Mesendoderm (in vitro differentiated cells): ENCODE results near the gene HSBP1.

Source experiments
- DNase-seq: peaks from one replicate; pipeline ENCODE4 v3.0.0; 2013
- H2AK5ac ChIP-seq: 2 replicates; pipeline ENCODE4 v1.6.1; 2013; ENCODE audit warnings: low read length, inconsistent platforms
- H2BK120ac ChIP-seq: 2 replicates; pipeline ENCODE4 v1.6.1; 2013; ENCODE audit warnings: low read depth, mild to moderate bottlenecking, low read length, moderate library complexity, mixed read lengths
- H2BK15ac ChIP-seq: replicated peaks from 2 replicates; pipeline ENCODE4 v1.6.1; 2013; ENCODE audit warnings: low read depth, mild to moderate bottlenecking, moderate library complexity
- H2BK5ac ChIP-seq: 2 replicates; pipeline ENCODE4 v1.6.1; 2013; ENCODE audit warnings: low read length, inconsistent platforms
- H3K18ac ChIP-seq: 2 replicates; pipeline ENCODE4 v1.6.1; 2013; ENCODE audit warnings: mild to moderate bottlenecking, low read length, mixed read lengths
- H3K23ac ChIP-seq: one replicate; pipeline ENCODE4 v1.6.1; 2013; ENCODE audit warnings: low read length
- H3K27ac ChIP-seq: 2 replicates; pipeline ENCODE4 v1.5.1; 2013; ENCODE audit warnings: low read depth, mild to moderate bottlenecking, inconsistent platforms, low read length, moderate library complexity
- H3K27me3 ChIP-seq: 2 replicates; pipeline ENCODE4 v1.6.1; 2013; ENCODE audit warnings: low read length, control low read depth, mild to moderate bottlenecking, inconsistent platforms; ENCODE audit not compliant: insufficient read depth, poor library complexity
- H3K36me3 ChIP-seq: 2 replicates; pipeline ENCODE4 v1.6.1; 2013; ENCODE audit warnings: low read length, inconsistent platforms; ENCODE audit not compliant: control insufficient read depth, insufficient read depth
- H3K4ac ChIP-seq: one replicate; pipeline ENCODE4 v1.6.1; 2013; ENCODE audit warnings: low read depth, mild to moderate bottlenecking, low read length, moderate library complexity
- H3K4me1 ChIP-seq: 2 replicates; pipeline ENCODE4 v1.6.1; 2013; ENCODE audit warnings: low read depth, low read length, inconsistent platforms; ENCODE audit not compliant: control insufficient read depth
- H3K4me2 ChIP-seq: 2 replicates; pipeline ENCODE4 v1.6.1; 2013; ENCODE audit warnings: low read length
- H3K4me3 ChIP-seq: 2 replicates; pipeline ENCODE4 v1.5.1; 2013; ENCODE audit warnings: mild to moderate bottlenecking, low read length
- H3K56ac ChIP-seq: one replicate; pipeline ENCODE4 v1.6.1; 2013; ENCODE audit warnings: low read length
- H3K79me1 ChIP-seq: 2 replicates; pipeline ENCODE4 v1.6.1; 2013; ENCODE audit warnings: low read length, inconsistent platforms
- H3K79me2 ChIP-seq: 2 replicates; pipeline ENCODE4 v1.6.1; 2013; ENCODE audit warnings: mild to moderate bottlenecking, low read length; ENCODE audit not compliant: control insufficient read depth, insufficient read depth
- H3K9ac ChIP-seq: 2 replicates; pipeline ENCODE4 v1.6.1; 2013; ENCODE audit warnings: low read length, inconsistent platforms
- H4K5ac ChIP-seq: one replicate; pipeline ENCODE4 v1.6.1; 2013; ENCODE audit warnings: low read length
- H4K8ac ChIP-seq: one replicate; pipeline ENCODE4 v1.6.1; 2013; ENCODE audit warnings: low read depth, mild to moderate bottlenecking, control low read depth, low read length, moderate library complexity
- WGBS: extraction: QIAGEN DNeasy Blood & Tissue Kit; methylation state at CpG from one replicate; pipeline ENCODE4 v1.1.7; 2013; ENCODE audit warnings: low lambda C conversion rate, missing lambda C conversion rate; ENCODE audit not compliant: insufficient coverage; ENCODE audit errors: extremely low coverage; 5-methylcytosine and 5-hydroxymethylcytosine counted together

Gene HSBP1

DNA sequence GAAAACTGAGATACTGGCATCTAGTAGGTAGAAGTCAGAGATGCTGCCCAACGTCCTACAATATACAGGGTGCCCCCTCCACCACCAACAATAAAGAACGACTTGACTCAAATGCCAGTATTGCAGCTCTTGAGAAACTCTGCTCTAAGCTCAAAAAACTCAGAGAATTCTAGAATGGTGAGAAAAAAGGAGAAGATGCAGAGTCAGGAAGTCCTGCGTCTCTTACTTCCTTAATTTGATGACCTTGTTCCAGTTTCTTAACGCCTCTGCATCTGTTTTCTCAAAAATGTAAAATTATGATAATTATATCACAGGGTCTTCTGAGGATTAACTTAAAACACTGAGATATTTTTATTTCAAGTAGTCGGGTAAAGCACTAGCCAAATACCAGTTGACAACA lies 1.7 kb upstream of the HSBP1 start:
- Histone ChIP-seq H4K8ac (no peak overlapping the region), H3K79me1 (peaks cover 10% of the 10 kb centered on the region), H4K5ac (no peak overlapping the region), H2BK5ac (no peak overlapping the region), H2BK120ac (no peak overlapping the region), H3K23ac (no peak overlapping the region), H3K79me2 (peaks cover 14% of the 10 kb centered on the region), H3K4ac (no peak overlapping the region), H2AK5ac (no peak overlapping the region), H3K4me3 (no peak overlapping the region), H3K27ac (no peak overlapping the region), H3K4me1 (peaks cover 12% of the 10 kb centered on the region), H3K4me2 (no peak overlapping the region), H3K9ac (no peak overlapping the region), H3K36me3 (no peaks in the 10 kb centered on the region), H3K18ac (no peak overlapping the region), H3K56ac (no peak overlapping the region), H2BK15ac (no peak overlapping the region), H3K27me3 (no peaks in the 10 kb centered on the region)
- DNase-seq = no peak
- no CpG with 5 or more reads among the region's 5 CpGs for WGBS

DNA sequence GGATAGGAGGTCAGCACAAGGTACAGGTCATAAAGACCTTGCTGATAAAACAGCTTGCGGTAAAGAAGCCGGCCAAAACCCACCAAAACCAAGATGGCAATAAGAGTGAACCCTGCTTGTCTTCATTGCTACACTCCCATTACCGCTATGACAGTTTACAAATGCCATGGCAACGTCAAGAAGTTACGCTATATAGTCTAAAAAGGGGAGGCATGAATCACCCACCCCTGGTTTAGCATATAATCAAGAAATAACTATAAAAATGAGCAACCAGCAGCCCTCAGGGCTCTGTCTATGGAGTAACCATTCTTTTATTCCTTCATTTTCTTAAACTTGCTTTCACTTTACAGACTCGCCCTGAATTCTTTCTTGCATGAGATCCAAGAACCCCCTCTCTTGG lies 1.0 kb upstream of the HSBP1 start:
- DNase-seq = no peak
- no peak overlapping the region for H3K27ac ChIP-seq
- peaks cover 10% of the 10 kb centered on the region for H3K79me1 ChIP-seq
- no peak overlapping the region for H3K4me2 ChIP-seq
- H3K9ac ChIP-seq = no peak overlapping the region
- H3K4ac ChIP-seq = no peak overlapping the region
- H2BK120ac ChIP-seq = no peak overlapping the region
- peaks cover 14% of the 10 kb centered on the region for H3K79me2 ChIP-seq
- H3K27me3 ChIP-seq = no peaks in the 10 kb centered on the region
- WGBS = no CpG with 5 or more reads among the region's 6 CpGs
- H4K8ac ChIP-seq = no peak overlapping the region
- no peak overlapping the region for H2AK5ac ChIP-seq
- H3K18ac ChIP-seq = peak overlapping the region; percentile 47
- peaks cover 12% of the 10 kb centered on the region for H3K4me1 ChIP-seq
- no peaks in the 10 kb centered on the region for H3K36me3 ChIP-seq
- H2BK15ac ChIP-seq = no peak overlapping the region
- no peak overlapping the region for H3K56ac ChIP-seq
- no peak overlapping the region for H2BK5ac ChIP-seq
- no peak overlapping the region for H3K23ac ChIP-seq
- H4K5ac ChIP-seq = no peak overlapping the region
- H3K4me3 ChIP-seq = no peak overlapping the region

DNA sequence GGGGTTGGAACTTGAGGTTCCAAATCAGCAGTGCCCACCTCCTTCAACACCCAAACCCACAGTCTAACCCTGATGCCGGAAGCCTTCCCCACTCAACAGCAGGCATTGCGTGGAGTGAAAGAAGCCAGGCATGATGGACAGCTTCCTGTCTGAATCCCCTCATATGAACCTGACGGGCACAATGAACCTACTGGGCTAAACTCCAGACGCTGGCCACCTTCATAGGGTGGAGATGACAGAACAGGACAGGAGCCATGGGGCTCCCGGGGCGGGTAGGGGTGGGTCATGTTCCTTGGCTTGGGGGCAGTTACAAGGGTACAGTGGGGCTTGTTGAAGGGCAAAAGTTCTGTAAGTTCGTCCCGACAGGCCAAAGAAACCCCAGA lies 460 bp upstream of the HSBP1 start:
- H4K5ac ChIP-seq = peak overlapping the region; percentile 84
- no peak overlapping the region for H3K9ac ChIP-seq
- H2AK5ac ChIP-seq = peak overlapping the region; percentile 76
- no peak overlapping the region for H2BK120ac ChIP-seq
- H3K36me3 ChIP-seq = no peaks in the 10 kb centered on the region
- H3K56ac ChIP-seq = no peak overlapping the region
- peak overlapping the region; percentile 41 for H2BK5ac ChIP-seq
- H3K27ac ChIP-seq = no peak overlapping the region
- H3K4me2 ChIP-seq = no peak overlapping the region
- H3K18ac ChIP-seq = peak overlapping the region; percentile 47
- no peak overlapping the region for H3K4me3 ChIP-seq
- DNase-seq = no peak
- H3K27me3 ChIP-seq = no peaks in the 10 kb centered on the region
- peak overlapping the region; percentile 40 for H3K4ac ChIP-seq
- peaks cover 12% of the 10 kb centered on the region for H3K4me1 ChIP-seq
- H2BK15ac ChIP-seq = no peak overlapping the region
- WGBS = no CpG with 5 or more reads among the region's 8 CpGs
- H3K23ac ChIP-seq = no peak overlapping the region
- no peak overlapping the region for H4K8ac ChIP-seq
- H3K79me1 ChIP-seq = peaks cover 10% of the 10 kb centered on the region
- H3K79me2 ChIP-seq = peaks cover 14% of the 10 kb centered on the region

DNA sequence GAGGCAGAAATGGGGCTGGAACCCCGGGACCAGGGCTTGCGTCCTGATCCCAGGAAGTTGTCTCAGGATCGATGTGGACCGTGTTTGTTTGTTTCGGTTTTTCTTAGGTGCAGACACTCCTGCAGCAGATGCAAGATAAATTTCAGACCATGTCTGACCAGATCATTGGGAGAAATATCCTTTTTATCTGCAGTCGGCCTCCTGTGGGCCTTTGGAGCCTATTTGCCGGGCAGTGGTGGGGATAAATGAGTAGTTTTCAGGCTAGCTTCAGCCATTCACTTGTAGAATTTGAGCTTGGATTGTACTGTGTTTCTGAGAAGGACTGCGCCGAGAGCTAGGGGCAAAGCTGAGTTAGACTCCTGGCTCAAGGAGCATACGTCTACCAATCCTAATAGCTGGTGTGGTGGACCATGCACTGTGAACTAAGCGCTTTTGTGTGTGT lies 816 bp downstream of the HSBP1 start:
- H3K18ac ChIP-seq = peak overlapping the region; percentile 69
- H3K4me3 ChIP-seq = peak overlapping the region; percentile 88
- peak overlapping the region; percentile 82 for H3K4me2 ChIP-seq
- H3K4ac ChIP-seq = no peak overlapping the region
- no peaks in the 10 kb centered on the region for H3K36me3 ChIP-seq
- no peak overlapping the region for H2BK120ac ChIP-seq
- no peaks in the 10 kb centered on the region for H3K27me3 ChIP-seq
- peaks cover 14% of the 10 kb centered on the region for H3K79me2 ChIP-seq
- no peak overlapping the region for H3K27ac ChIP-seq
- no peak for DNase-seq
- H3K23ac ChIP-seq = no peak overlapping the region
- H4K5ac ChIP-seq = no peak overlapping the region
- no peak overlapping the region for H4K8ac ChIP-seq
- peaks cover 10% of the 10 kb centered on the region for H3K79me1 ChIP-seq
- no peak overlapping the region for H2AK5ac ChIP-seq
- no peak overlapping the region for H2BK5ac ChIP-seq
- no peak overlapping the region for H2BK15ac ChIP-seq
- peak overlapping the region; percentile 93 for H3K56ac ChIP-seq
- peak overlapping the region; percentile 88 for H3K9ac ChIP-seq
- WGBS = no CpG with 5 or more reads among the region's 11 CpGs
- peaks cover 12% of the 10 kb centered on the region for H3K4me1 ChIP-seq

DNA sequence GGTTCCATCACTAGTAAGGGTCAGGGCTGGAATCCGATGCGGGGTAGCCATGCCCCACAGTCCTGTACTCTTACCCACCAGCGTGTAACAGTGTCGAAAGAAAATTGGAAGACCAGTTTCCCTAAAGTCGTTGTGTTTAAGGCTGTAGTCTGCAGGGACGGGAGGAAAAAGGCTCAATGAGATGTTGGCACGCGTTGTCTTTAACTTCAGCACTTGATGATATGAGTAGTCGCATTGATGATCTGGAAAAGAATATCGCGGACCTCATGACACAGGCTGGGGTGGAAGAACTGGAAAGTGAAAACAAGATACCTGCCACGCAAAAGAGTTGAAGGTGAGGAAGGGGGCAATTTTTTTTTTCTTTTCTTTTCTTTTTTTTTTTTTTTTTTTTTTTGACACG lies 1.3 kb downstream of the HSBP1 start:
- peaks cover 14% of the 10 kb centered on the region for H3K79me2 ChIP-seq
- no peak overlapping the region for H2BK120ac ChIP-seq
- no peak overlapping the region for H2BK5ac ChIP-seq
- no peak overlapping the region for H2AK5ac ChIP-seq
- peak overlapping the region; percentile 93 for H3K56ac ChIP-seq
- no peak overlapping the region for H3K18ac ChIP-seq
- peak overlapping the region; percentile 82 for H3K4me2 ChIP-seq
- peaks cover 10% of the 10 kb centered on the region for H3K79me1 ChIP-seq
- peaks cover 12% of the 10 kb centered on the region for H3K4me1 ChIP-seq
- WGBS = no CpG with 5 or more reads among the region's 13 CpGs
- no peak overlapping the region for H4K5ac ChIP-seq
- peak overlapping the region; percentile 88 for H3K4me3 ChIP-seq
- H3K9ac ChIP-seq = peak overlapping the region; percentile 88
- no peak overlapping the region for H2BK15ac ChIP-seq
- no peak overlapping the region for H4K8ac ChIP-seq
- no peak overlapping the region for H3K27ac ChIP-seq
- no peaks in the 10 kb centered on the region for H3K36me3 ChIP-seq
- H3K27me3 ChIP-seq = no peaks in the 10 kb centered on the region
- peak overlapping the region; percentile 29 for H3K23ac ChIP-seq
- no peak for DNase-seq
- no peak overlapping the region for H3K4ac ChIP-seq

DNA sequence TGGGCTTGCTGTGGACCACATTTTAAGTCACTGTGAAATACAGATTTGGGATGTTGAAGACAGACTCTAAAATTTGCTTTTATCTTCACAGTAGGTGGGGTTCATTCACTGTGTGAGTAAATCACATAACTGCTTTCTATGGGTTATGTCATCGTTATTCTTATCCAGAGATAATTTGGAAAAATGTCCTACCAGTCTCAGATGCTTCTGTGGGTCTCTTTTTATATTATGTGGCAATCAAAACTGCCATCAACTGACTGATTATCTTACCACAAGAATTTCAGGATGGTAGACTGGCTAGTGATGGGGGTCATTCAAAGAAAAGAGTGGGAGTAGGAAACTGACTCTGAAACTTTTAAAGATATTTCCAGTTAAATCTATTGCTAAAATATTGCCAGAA lies 3.1 kb downstream of the HSBP1 start:
- H3K23ac ChIP-seq = no peak overlapping the region
- H3K4ac ChIP-seq = no peak overlapping the region
- H3K79me1 ChIP-seq = peaks cover 10% of the 10 kb centered on the region
- peaks cover 12% of the 10 kb centered on the region for H3K4me1 ChIP-seq
- H3K27me3 ChIP-seq = no peaks in the 10 kb centered on the region
- H4K8ac ChIP-seq = no peak overlapping the region
- H2BK5ac ChIP-seq = no peak overlapping the region
- H3K27ac ChIP-seq = no peak overlapping the region
- no peak overlapping the region for H2BK120ac ChIP-seq
- H3K36me3 ChIP-seq = no peaks in the 10 kb centered on the region
- no peak overlapping the region for H2AK5ac ChIP-seq
- no peak overlapping the region for H3K9ac ChIP-seq
- H4K5ac ChIP-seq = no peak overlapping the region
- H3K18ac ChIP-seq = no peak overlapping the region
- H3K56ac ChIP-seq = no peak overlapping the region
- no peak for DNase-seq
- WGBS = no CpG with 5 or more reads among the region's 1 CpG
- no peak overlapping the region for H3K4me3 ChIP-seq
- H3K4me2 ChIP-seq = no peak overlapping the region
- H3K79me2 ChIP-seq = peaks cover 14% of the 10 kb centered on the region
- H2BK15ac ChIP-seq = no peak overlapping the region
